GM18867 (cell line): ENCODE data around the gene RNF224.

Source experiments
- ATAC-seq: cut with Tn5 transposase; IDR thresholded peaks from one replicate; pipeline ENCODE4 v1.9.1; 2021; ENCODE audit warnings: mild to moderate bottlenecking, moderate library complexity; ENCODE audit not compliant: unreplicated experiment

The RNF224 gene

GRCh38 chr9:137191691-137192447 lies 35.4 kb upstream of the RNF224 start:
- no peak for ATAC-seq

GRCh38 chr9:137192448-137192780 lies 34.9 kb upstream of the RNF224 start:
- no peak for ATAC-seq

- no peak for ATAC-seq
Observed at GRCh38 chr9:137192859-137193258, 34.4 kb upstream of the RNF224 start.

GRCh38 chr9:137193771-137194170 lies 33.5 kb upstream of the RNF224 start:
- ATAC-seq, result no peak

GRCh38 chr9:137194388-137194787 lies 32.9 kb upstream of the RNF224 start:
- ATAC-seq, result no peak

GRCh38 chr9:137194909-137195308 lies 32.4 kb upstream of the RNF224 start:
- no peak for ATAC-seq

- no peak for ATAC-seq
Observed at GRCh38 chr9:137195525-137196220, 31.6 kb upstream of the RNF224 start.

GRCh38 chr9:137198051-137198901 lies 29.0 kb upstream of the RNF224 start:
- ATAC-seq, result no peak

- no peak for ATAC-seq
Observed at GRCh38 chr9:137198902-137199283, 28.4 kb upstream of the RNF224 start.

GRCh38 chr9:137199411-137200121 lies 27.7 kb upstream of the RNF224 start:
- no peak for ATAC-seq

- peak; percentile 84 for ATAC-seq
Observed at GRCh38 chr9:137200311-137201204, 26.7 kb upstream of the RNF224 start, which contains the start of gene TPRN. Gene TPRN, minus strand, starts transcription at chr9:137200741. Its CDS starts 30 bp downstream, at chr9:137200711.

- no peak for ATAC-seq
Observed at GRCh38 chr9:137201205-137201868, 26.0 kb upstream of the RNF224 start.

GRCh38 chr9:137202966-137203365 lies 24.3 kb upstream of the RNF224 start:
- ATAC-seq, result no peak

- ATAC-seq, result no peak
Observed at GRCh38 chr9:137204731-137205125, 22.6 kb upstream of the RNF224 start.

GRCh38 chr9:137205126-137206069 lies 21.9 kb upstream of the RNF224 start, which contains the start of the genes NDOR1 and TMEM203:
Gene NDOR1, plus strand, starts transcription at chr9:137205700. Its CDS starts 78 bp downstream, at chr9:137205778.
Gene TMEM203, minus strand, starts transcription at chr9:137205648. Its CDS starts 234 bp downstream, at chr9:137205414.
- ATAC-seq, result peak; percentile 36

- no peak for ATAC-seq
Observed at GRCh38 chr9:137206602-137207001, 20.7 kb upstream of the RNF224 start.

- ATAC-seq, result no peak
Observed at GRCh38 chr9:137211532-137211931, 15.8 kb upstream of the RNF224 start.

GRCh38 chr9:137212520-137212919 lies 14.8 kb upstream of the RNF224 start:
- ATAC-seq, result no peak
